T47D (cell line): ENCODE results near the gene ASB18.

Source experiments
- DNase-seq, 2 experiments: peaks; one replicate each; pipeline versions ENCODE4 v3.0.0 to v3.0.0-alpha.2; 2011 to 2012; ENCODE audit warnings: low read depth in 1 of 2, low spot score in 1 of 2
- JUND ChIP-seq: IDR thresholded peaks from 2 replicates; pipeline ENCODE4 v1.6.1; 2012; ENCODE audit warnings: low read depth
- in situ Hi-C: cut with HindIII; loops from 2 replicates; pipeline ENCODE4 v1.10.0; 2016; ENCODE audit warnings: low sequenced_read_pairs, low pct_unique_long_range_greater_than_20kb

ASB18 gene

DNA sequence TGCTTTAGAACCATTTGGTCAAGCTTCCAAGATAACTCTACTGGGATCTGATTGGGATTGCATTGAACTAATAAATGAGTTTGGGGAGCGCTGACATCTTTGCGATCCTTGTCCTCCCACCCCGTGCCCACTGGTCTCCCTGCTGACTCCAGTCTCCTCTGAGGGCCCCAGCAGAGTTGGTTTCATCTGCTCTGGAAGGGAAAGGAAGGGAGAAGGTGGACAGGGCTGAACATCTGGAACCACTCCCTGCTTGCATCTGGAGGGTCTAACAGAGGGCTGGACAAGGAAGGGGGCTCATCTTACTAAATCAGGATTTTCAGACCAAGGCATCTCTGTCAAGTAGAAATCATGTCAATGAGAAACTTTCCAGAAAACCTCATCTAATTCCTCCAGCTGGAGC is 108.8 kb downstream of the ASB18 start:
- TF ChIP-seq JUND = no peak
- no peak for DNase-seq
- in situ Hi-C loops = no loop called here

GRCh38 chr2:236146436-236146835 is 117.8 kb downstream of the ASB18 start:
- in situ Hi-C loops = no loop called here
- no peak for TF ChIP-seq JUND

DNA sequence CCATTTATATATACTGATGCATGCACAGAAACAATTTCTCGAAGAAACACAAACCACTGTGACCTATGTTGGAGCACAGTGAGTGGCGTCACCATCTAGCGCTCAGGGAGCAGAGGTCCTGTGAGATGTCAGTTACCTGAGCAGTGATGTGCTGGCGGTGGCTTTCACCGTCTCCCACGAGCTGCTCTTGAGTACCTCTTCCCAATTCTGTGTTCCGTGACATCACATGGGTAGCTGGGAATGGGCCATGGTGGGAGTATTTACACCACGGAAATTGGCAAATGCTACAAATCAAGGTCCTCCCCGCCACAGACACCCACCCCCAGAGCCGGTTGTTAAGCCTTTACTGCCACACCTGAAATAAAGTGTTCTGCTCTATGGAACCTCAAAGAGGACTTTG is 120.4 kb downstream of the ASB18 start:
- TF ChIP-seq JUND = no peak
- no peak for DNase-seq
- in situ Hi-C loops = no loop called here

More at GRCh38 chr2:236146436-236146835, 117.8 kb downstream of the ASB18 start:
- no peak for DNase-seq
